Hepatocyte (in vitro differentiated cells): ENCODE data around the gene PI4KA.

Experiments
- CTCF ChIP-seq: fragments of 200-600 bp; sonication (generic); IDR thresholded peaks from 2 replicates; pipeline ENCODE4 v1.5.1; 2016; ENCODE audit warnings: antibody characterized with exemption, mild to moderate bottlenecking; ENCODE audit not compliant: poor library complexity
- EZH2 ChIP-seq: fragments of 200-600 bp; sonication (generic); IDR thresholded peaks from 2 replicates; pipeline ENCODE4 v1.6.1; 2016; ENCODE audit warnings: antibody characterized with exemption, mild to moderate bottlenecking, borderline replicate concordance
- EZH2phosphoT487 ChIP-seq: fragments of 200-600 bp; sonication (generic); IDR thresholded peaks from one replicate; pipeline ENCODE4 v1.6.1; 2018; ENCODE audit warnings: antibody characterized with exemption, mild to moderate bottlenecking, low read depth, moderate library complexity; ENCODE audit not compliant: unreplicated experiment, severe bottlenecking

DNA sequence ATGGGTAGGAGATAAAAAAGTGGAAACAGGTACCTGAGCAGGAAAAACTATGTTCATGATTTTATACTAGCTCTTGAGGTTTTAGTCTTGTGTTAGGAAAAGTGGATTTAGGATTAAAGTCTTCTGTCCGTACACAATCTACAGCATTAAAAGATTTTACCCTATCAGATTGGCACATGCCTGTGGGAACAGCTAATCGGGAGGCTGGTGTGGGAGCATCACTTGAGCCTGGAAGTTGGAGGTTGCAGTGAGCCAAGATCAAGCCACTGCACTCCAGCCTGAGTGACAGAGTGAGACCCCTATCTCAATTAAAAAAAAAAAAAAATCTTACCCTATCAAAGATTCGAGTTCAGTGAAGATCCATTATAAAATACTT, 46.4 kb upstream of the PI4KA start:
- no peak for TF ChIP-seq CTCF
- no peak for TF ChIP-seq EZH2
- no peak for TF ChIP-seq EZH2phosphoT487
